ENCODE results near the gene SLC4A7.
"Not testable (repeated sequence)": the region's sequence is repeated elsewhere in the genome, so short reads cannot be mapped to it uniquely, and the experiment has no call there.

The SLC4A7 gene

GRCh38 chr3:27429909-27430308 is 54.3 kb downstream of the SLC4A7 start:
- no peak for DNase-seq (ENCODE audit: low spot score)

GRCh38 chr3:27428446-27428845 is 55.7 kb downstream of the SLC4A7 start:
- DNase-seq (ENCODE audit: low spot score): no peak

- no peak for DNase-seq (ENCODE audit: low spot score)
These were observed 57.3 kb downstream of the SLC4A7 start for GRCh38 chr3:27426926-27427325.

GRCh38 chr3:27425896-27426565 is 58.2 kb downstream of the SLC4A7 start:
- DNase-seq (ENCODE audit: low spot score): no peak

- not testable (repeated sequence) for DNase-seq (ENCODE audit: low spot score)
These were observed 59.2 kb downstream of the SLC4A7 start for GRCh38 chr3:27424812-27425521.

- peak; percentile 31 for DNase-seq (ENCODE audit: low spot score)
These were observed 60.7 kb downstream of the SLC4A7 start for GRCh38 chr3:27423463-27423862.

GRCh38 chr3:27422617-27423016 is 61.6 kb downstream of the SLC4A7 start:
- DNase-seq (ENCODE audit: low spot score): no peak

- DNase-seq (ENCODE audit: low spot score): no peak
These were observed 69.0 kb downstream of the SLC4A7 start for GRCh38 chr3:27415202-27415601.

GRCh38 chr3:27392950-27393679 is 91.1 kb downstream of the SLC4A7 start:
- no peak for DNase-seq (ENCODE audit: low spot score)

- not testable (repeated sequence) for DNase-seq (ENCODE audit: low spot score)
These were observed 91.8 kb downstream of the SLC4A7 start for GRCh38 chr3:27392414-27392813.

GRCh38 chr3:27391796-27392195 is 92.4 kb downstream of the SLC4A7 start:
- DNase-seq (ENCODE audit: low spot score): no peak

- DNase-seq (ENCODE audit: low spot score): no peak
These were observed 96.6 kb downstream of the SLC4A7 start for GRCh38 chr3:27387625-27388024.

- no peak for DNase-seq (ENCODE audit: low spot score)
These were observed 98.7 kb downstream of the SLC4A7 start for GRCh38 chr3:27385504-27385903.

- DNase-seq (ENCODE audit: low spot score): no peak
These were observed 100.0 kb downstream of the SLC4A7 start for GRCh38 chr3:27384191-27384590.

- no peak for DNase-seq (ENCODE audit: low spot score)
These were observed 103.5 kb downstream of the SLC4A7 start for GRCh38 chr3:27380433-27381357.

- no peak for DNase-seq (ENCODE audit: low spot score)
These were observed 105.9 kb downstream of the SLC4A7 start for GRCh38 chr3:27378331-27378730.

GRCh38 chr3:27376109-27376772 is 107.9 kb downstream of the SLC4A7 start:
- no peak for DNase-seq (ENCODE audit: low spot score)

- peak; percentile 91 for DNase-seq (ENCODE audit: low spot score)
These were observed 115.2 kb downstream of the SLC4A7 start, which contains the start of gene NEK10 for GRCh38 chr3:27368831-27369607. TSS of gene NEK10 (minus strand) at chr3:27369383. CDS start at chr3:27352882, 16,501 bp downstream.

- DNase-seq (ENCODE audit: low spot score): no peak
These were observed 118.1 kb downstream of the SLC4A7 start for GRCh38 chr3:27366062-27366591.

Measured in AG08396 (cell line).